ENCODE results near the gene SLC25A28.
"Not testable (repeated sequence)": the region's sequence is repeated elsewhere in the genome, so short reads cannot be mapped to it uniquely, and the experiment has no call there.

SLC25A28 gene

DNA sequence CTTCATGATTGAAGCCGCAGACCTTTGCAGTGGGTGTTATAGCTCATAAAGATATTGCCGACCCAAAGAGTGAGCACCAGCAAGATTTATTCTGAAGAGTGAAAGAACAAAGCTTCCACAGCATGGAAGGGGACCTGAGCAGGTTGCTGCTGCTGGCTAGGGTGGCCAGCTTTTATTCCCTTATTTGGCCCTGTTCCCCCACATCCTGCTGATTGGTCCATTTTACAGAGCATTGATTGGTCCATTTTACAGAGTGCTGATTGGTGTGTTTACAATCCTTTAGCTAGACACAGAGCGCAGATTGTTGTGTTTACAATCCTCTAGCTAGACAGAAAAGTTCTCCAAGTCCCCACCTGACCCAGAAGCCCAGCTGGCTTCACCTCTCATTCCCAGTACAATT is 4.9 kb upstream of the SLC25A28 start:
- not testable (repeated sequence) for DNase-seq

- no peak for DNase-seq
These were observed 3.7 kb upstream of the SLC25A28 start for GRCh38 chr10:99623919-99624318.

DNA sequence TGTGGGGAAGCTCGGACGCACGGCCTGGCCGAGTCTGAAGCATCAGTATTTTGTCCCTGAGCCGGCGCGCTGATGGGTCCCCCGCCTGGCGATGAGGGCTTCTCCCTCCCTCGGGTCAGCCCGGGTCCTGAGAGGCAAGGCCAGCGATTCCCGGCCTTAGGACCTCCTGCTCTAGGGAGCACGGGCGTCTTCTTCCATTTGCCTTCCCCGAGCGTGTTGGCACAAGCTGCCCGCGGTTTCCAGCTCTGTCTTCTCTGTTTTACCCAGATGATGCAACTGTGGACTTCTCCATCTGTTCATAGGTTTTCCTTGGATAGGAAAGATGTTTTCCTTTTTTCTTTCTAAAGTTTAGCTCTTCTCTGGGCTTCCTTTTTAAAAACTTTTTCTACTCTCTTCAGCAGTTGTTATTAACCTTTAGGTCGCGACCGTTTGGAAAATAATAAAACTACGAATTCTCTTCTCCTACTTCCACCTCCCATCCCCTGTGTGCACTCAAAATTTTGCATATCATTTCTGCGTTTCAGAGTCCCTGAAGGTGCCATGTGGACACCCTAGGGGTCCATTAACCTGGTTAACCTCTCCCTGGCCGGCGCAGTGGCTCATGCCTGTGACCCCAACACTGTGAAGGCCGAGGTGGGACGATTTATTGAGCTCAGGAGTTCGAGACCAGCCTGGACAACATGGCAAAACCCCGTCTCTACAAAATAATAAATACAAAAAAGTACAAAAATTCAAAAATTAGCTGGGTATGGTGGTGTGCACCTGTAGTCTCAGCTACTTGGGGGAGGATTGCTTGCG is 1.4 kb upstream of the SLC25A28 start:
- DNase-seq, result no peak

DNA sequence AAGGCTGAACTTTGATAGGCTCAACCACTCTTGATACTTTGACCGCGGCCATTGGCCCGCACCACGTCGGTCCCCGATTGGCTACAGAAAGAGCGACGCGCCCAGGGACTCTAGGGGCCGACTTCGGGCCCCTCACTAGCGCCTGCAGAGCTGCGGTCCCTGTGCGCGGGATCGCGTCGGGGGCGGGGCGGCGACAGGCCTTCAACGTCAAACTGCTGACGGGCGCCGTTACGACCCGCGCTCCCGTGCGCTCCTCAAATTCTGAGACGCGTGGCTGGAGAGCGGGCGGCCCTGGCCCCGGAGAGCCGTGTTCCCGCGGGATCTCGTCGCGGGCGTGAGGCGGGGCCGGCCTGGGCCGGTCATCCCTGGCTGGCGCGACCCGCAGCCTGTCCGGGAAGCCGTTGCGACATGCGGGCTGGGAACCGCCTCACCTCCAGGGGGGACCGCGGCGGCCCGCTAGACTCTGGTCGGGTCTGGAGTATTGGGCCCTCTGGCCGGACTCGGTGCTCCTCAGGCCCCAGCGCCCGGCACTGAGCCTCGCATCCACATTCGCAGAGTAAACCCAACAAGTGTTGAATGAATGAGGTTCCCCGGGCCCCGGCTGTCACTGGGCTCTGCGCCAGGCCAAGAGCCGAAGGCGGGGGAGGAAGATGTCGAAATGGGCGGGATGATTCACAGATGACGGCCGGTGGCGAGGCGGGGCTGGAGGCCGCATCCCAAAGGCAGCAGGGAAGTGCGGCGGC is 643 bp upstream of the SLC25A28 start:
- DNase-seq, result peak; percentile 47

GRCh38 chr10:99619090-99619800 is 994 bp downstream of the SLC25A28 start:
- DNase-seq, result no peak

DNA sequence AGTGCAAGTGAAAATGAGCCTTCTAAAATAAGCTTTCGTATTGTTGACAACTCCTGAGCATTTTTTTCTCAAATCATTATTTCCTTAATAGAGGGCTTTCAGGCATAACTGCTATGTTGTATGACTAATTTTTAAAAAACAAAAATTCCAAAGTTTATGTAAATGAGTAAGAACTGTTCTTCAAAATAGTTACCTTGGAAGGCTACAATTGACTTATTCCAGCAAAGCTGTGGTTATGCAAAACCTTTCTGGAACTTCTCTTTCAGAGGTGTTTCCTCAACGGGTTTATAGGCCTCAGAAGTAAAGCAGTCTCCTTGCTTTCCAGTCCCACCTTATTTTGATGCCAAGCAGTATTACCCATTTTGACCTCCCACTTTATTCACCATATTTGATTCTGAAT is 2.5 kb downstream of the SLC25A28 start:
- DNase-seq, result no peak

- no peak for DNase-seq
These were observed 4.8 kb downstream of the SLC25A28 start for GRCh38 chr10:99615426-99615825.

GRCh38 chr10:99612167-99612831 is 7.9 kb downstream of the SLC25A28 start:
- no peak for DNase-seq

DNA sequence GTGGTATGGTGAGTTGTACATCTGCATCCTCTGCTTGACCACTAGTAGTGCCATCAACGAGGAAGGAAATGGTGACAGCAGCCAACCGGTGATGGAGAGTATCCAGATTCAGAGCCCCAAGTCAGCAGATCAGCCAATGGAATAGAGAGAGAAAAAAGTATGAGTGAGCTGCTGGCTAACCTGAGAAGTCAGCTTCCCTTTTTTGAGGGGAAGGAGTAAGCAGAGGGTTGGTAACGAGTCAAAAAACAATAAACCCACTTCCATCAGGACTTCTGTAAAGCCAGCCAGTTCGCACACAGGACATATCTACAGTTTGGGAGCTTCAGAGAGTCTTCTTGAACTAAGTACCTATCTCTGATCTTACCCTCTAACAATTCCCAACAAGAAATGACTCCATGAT is 8.9 kb downstream of the SLC25A28 start:
- DNase-seq, result no peak

GRCh38 chr10:99610221-99610620 is 10.0 kb downstream of the SLC25A28 start:
- no peak for DNase-seq

DNA sequence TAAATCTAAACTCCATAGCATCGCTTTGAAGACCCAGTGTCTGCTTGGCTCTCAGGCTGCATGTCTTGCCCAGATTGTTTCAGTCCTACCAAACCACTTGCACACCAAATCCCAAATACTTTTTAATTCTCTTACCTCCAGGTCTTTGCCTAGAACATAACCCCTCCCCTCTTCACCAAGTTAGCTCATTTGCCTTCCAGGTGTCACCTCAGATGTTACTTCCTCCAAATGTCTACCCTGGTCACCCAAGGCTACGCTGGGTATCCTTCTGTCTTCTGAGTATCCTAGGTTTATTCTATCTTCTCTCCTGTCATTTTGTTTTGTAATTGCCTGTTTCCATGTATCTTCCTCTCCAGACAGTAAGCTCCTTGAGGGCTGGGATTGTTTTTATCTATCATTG is 11.1 kb downstream of the SLC25A28 start:
- DNase-seq, result no peak

- DNase-seq, result no peak
These were observed 14.9 kb downstream of the SLC25A28 start for GRCh38 chr10:99605351-99605750.

GRCh38 chr10:99604862-99605261 is 15.4 kb downstream of the SLC25A28 start:
- no peak for DNase-seq

DNA sequence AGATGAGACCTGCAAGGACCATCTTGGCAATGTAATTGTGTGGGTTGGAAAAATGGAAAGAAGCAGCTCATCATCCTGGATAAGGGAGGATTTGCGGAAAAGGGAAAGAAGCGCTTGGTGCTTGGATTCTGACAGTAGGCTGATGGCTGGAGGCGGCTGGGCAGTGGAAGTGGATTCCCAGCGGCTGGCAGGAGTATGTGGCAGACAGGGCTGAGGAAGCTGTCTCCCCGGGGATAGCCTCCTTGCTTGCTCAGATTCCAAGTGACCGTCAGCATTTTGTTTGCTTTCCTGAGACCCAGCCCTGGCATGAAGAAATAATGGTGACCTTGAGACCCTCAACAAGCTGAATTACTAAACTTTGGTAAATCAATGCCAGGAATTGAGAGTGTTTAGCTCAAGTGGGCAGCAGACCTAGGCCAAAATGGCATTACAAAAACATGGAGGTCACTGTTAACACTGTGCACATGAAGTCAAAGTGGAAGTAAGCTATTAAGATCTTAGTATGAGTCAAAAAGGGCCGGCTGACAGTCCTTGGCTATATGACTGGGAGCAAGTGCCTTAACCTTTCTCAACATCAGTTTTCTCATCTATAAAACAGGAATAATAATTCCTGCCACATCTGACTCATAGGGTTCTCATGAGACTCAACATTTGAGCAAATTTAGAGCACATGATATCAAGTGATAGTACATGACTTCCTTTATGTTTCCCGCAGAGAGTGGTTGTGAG is 21.3 kb downstream of the SLC25A28 start:
- no peak for DNase-seq

DNA sequence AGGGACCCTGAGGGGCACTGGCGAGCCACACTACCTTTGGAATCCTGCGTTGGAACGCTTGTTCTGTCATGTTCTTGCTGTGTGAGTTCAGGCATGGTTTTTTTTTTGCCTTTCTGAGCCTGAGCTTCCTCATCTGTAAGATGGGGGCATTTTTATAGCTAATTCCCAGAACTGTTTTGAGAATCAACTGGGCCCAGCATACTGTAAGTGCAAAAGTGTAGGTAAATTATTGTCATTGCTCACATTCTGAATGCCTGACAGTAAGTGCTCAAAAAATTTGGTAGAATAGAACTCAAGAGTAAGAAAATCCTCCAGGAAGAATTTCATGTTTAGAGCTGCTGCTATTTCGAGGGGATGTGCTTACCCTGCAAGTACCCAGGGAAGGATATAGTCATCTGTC is 22.2 kb downstream of the SLC25A28 start:
- DNase-seq, result no peak

DNA sequence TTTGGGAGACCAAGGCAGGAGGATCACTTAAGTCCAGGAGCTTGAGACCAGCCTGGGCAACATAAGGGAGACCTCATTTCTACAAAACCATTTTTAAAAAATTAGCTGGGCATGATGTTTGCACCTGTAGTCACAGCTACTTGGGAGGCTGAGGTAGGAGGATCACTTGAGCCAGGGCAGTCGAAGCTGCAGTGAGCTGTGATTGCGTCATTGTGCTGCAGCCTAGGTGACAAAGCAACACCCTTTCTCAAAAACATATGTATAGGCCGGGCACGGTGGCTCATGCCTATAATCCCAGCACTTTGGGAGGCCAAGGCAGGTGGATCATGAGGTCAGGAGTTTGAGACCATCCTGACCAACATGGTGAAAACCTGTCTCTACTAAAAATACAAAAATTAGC is 23.5 kb downstream of the SLC25A28 start:
- DNase-seq, result not testable (repeated sequence)

DNA sequence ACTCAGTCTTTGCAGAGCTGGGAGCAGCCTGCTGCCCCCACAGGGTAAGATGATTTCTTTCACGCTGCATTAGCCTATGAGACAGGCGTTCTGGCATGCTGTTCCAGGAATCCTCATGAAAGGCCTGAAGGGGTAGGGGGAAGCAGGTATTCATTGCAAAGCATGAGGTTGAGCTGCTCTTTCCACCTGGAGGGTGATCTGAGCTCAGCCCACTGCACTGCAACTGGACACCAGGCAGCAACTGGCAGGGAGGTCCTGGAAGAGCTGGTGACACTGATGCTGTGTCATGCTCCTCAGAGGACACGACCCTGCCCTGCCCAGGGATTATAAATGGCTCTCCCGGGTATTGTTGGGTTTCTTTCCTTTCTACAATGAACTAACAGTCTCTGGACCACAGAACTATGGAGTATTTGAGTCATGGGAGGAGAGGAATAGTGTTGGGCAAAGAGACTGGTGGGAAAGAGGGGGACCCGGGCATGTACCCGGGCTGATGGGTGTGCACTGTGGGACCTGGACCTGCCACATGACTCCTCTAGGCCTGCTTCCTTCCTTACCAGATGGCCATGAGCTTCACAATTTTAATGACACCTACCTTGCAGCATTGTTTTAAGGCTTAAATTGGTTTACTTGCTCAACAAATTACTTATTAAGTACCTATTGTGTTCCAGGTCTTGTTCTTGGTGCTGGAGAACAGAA is 24.3 kb downstream of the SLC25A28 start:
- no peak for DNase-seq

- DNase-seq, result no peak
These were observed 25.0 kb downstream of the SLC25A28 start for GRCh38 chr10:99595236-99595635.

DNA sequence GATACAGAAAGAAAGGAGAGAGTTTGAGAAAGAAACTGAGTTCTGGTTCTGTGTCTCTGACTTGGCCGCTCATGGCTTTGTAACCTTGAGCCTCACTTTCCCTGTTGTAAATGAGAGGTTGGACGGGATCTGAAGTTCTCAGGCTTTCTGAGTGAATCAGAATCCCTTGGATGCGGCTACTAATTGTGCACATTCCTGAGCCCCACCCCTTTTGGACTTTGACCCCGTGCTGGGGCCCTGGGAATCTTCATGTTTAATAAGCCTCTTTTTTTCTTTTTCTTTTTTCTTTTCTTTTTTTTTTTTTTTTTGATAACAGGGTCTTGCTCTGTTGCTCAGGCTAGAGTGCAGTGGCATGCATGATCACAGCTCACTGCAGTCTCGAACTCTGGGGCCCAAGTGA is 26.9 kb downstream of the SLC25A28 start:
- DNase-seq, result no peak

DNA sequence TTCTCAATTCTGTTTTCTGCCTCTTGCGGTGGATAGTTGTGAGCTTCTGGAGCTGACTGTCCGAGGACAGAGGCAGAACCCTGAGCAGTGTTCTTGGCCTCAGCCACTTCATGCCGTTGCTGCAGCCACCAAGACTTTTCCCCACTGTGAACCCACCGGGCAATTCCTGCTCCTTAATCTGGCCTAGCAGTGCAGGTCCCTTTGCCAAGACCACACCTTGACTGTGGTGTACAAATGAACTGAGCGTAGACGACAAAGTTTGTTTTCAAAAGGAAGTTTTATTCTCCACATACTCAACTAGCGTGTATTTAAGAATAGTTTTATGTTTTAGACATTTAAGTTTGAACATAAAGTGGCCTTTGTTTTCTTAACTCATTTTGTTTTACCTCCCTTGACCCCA is 29.4 kb downstream of the SLC25A28 start:
- no peak for DNase-seq

- no peak for DNase-seq
These were observed 36.6 kb downstream of the SLC25A28 start for GRCh38 chr10:99583687-99584086.

DNA sequence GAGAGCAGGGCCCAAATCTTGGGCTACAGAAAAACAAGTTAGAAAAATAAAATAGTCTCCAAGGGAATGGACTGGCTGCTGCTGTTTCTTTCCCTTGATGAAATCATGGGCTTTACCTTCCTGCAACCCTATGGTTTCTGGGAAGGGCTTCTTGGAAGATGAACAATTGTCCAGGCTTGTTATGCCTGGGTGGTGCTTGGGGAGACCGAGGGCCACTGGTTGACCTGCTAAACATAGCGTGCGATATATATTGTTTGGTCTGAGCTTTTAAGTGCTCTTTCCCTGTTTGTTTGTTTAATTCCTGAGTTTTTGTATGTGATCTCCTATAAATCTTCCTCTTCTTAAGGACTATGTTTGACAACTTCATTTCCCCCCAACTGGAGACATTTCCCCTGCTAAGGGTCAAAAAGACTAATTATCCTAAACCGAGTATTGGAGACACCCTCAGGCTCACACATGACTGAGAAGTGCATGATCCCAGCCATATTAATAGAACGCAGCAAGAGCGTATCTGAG is 37.9 kb downstream of the SLC25A28 start:
- DNase-seq, result no peak
